ENCODE data around the gene NDE1. TPM values are rescaled to one million over a fixed set of nuclear protein-coding genes. Genes with fewer than 3 reads are reported as not detected.

Gene NDE1
- total RNA-seq, 4 donors from 2014 or later = 4.0 to 26.2 (median 11.9) TPM

- TF ChIP-seq CTCF (IDR thresholded peaks at IDR 0.05 in 4 of 5, conservative IDR thresholded peaks at IDR 0.05 in 1 of 5) (no peak), POLR2A (IDR thresholded peaks at IDR 0.05) (no peak)
- no peak for ATAC-seq
- in situ Hi-C loops (cut with MboI; ENCODE audit: low sequenced_read_pairs in 4 of 4) (no loop called here), intact Hi-C loops (cut with DNase I; ENCODE audit: low total_unique reads) (no loop called here)
- Histone ChIP-seq H3K9me3 (no peaks in the 10 kb centered on the region), H3K36me3 (no peaks in the 10 kb centered on the region), H3K4me3 (no peak overlapping the region), H3K27me3 (no peaks in the 10 kb centered on the region), H3K27ac (no peak overlapping the region), H3K4me1 (no peaks in the 10 kb centered on the region)
- no peak for DNase-seq
Measured at GRCh38 chr16:15742716-15743115, 92.7 kb downstream of the NDE1 start.

GRCh38 chr16:15743657-15744056, 93.6 kb downstream of the NDE1 start:
- TF ChIP-seq POLR2A (IDR thresholded peaks at IDR 0.05) = no peak
- intact Hi-C loops (cut with DNase I; ENCODE audit: low total_unique reads) = no loop called here
- no peaks in the 10 kb centered on the region for H3K27me3 ChIP-seq

GRCh38 chr16:15746332-15746731, 96.3 kb downstream of the NDE1 start:
- intact Hi-C loops (cut with DNase I; ENCODE audit: low total_unique reads) (no loop called here), in situ Hi-C loops (cut with MboI; ENCODE audit: low sequenced_read_pairs in 4 of 4) (no loop called here)
- Histone ChIP-seq H3K36me3 (no peaks in the 10 kb centered on the region), H3K27me3 (no peaks in the 10 kb centered on the region), H3K4me3 (no peak overlapping the region), H3K27ac (no peak overlapping the region), H3K4me1 (no peaks in the 10 kb centered on the region), H3K9me3 (no peaks in the 10 kb centered on the region)
- DNase-seq = no peak
- no peak for ATAC-seq
- TF ChIP-seq CTCF (IDR thresholded peaks at IDR 0.05 in 4 of 5, conservative IDR thresholded peaks at IDR 0.05 in 1 of 5) (no peak), POLR2A (IDR thresholded peaks at IDR 0.05) (no peak)

More at GRCh38 chr16:15743657-15744056, 93.6 kb downstream of the NDE1 start:
- Histone ChIP-seq H3K4me3 (no peak overlapping the region), H3K9me3 (no peaks in the 10 kb centered on the region), H3K27ac (no peak overlapping the region), H3K4me1 (no peaks in the 10 kb centered on the region), H3K36me3 (no peaks in the 10 kb centered on the region)
- ATAC-seq (no peak), DNase-seq (no peak)
- in situ Hi-C loops (cut with MboI; ENCODE audit: low sequenced_read_pairs in 4 of 4) = no loop called here

- no peak for TF ChIP-seq CTCF (IDR thresholded peaks at IDR 0.05 in 4 of 5, conservative IDR thresholded peaks at IDR 0.05 in 1 of 5)
- no peak for TF ChIP-seq POLR2A (IDR thresholded peaks at IDR 0.05)
- in situ Hi-C loops (cut with MboI; ENCODE audit: low sequenced_read_pairs in 4 of 4) (no loop called here), intact Hi-C loops (cut with DNase I; ENCODE audit: low total_unique reads) (no loop called here)
- H3K9me3 ChIP-seq = no peaks in the 10 kb centered on the region
- no peak overlapping the region for H3K27ac ChIP-seq
- DNase-seq = no peak
- H3K4me1 ChIP-seq = no peaks in the 10 kb centered on the region
- no peaks in the 10 kb centered on the region for H3K27me3 ChIP-seq
- no peaks in the 10 kb centered on the region for H3K36me3 ChIP-seq
- H3K4me3 ChIP-seq = no peak overlapping the region
- no peak for ATAC-seq
Measured at GRCh38 chr16:15747937-15748336, 97.9 kb downstream of the NDE1 start.

GRCh38 chr16:15748654-15749053, 98.6 kb downstream of the NDE1 start:
- in situ Hi-C loops (cut with MboI; ENCODE audit: low sequenced_read_pairs in 4 of 4) (no loop called here), intact Hi-C loops (cut with DNase I; ENCODE audit: low total_unique reads) (no loop called here)
- H3K27me3 ChIP-seq = no peaks in the 10 kb centered on the region
- no peaks in the 10 kb centered on the region for H3K9me3 ChIP-seq
- DNase-seq (no peak), ATAC-seq (no peak)
- TF ChIP-seq CTCF (IDR thresholded peaks at IDR 0.05 in 4 of 5, conservative IDR thresholded peaks at IDR 0.05 in 1 of 5) (no peak), POLR2A (IDR thresholded peaks at IDR 0.05) (no peak)
- no peaks in the 10 kb centered on the region for H3K36me3 ChIP-seq
- no peaks in the 10 kb centered on the region for H3K4me1 ChIP-seq
- no peak overlapping the region for H3K4me3 ChIP-seq
- no peak overlapping the region for H3K27ac ChIP-seq

Data from gastrocnemius medialis (tissue), 4 donors.